ENCODE measurements around the gene LAMA3. TPM values are rescaled to one million over a fixed set of nuclear protein-coding genes. Genes with fewer than 3 reads are reported as not detected.

LAMA3 gene
- total RNA-seq, 1 donor from 2014 or later = 106 TPM

DNA sequence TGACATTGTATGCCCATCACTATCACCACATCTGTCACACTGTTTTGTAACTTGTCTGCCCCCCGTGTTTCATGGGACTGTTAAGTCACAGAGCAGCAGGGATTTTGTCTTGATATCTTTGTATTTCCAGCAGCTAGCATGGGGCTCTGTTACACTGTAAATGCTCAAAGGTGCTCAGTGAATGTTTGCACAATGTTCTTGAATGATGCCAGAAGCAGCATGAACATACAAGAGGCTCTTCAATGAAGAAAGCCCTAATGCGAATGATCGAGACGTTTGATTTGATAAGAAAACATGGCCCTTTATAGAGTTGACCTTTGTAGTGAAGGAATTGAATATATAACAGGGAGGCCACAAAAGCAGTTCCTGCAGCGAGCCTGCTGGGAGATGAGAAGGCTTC, 204.4 kb downstream of the LAMA3 start:
- Histone ChIP-seq H3K36me3 (peaks cover 0 to 28% of the 10 kb centered on the region in 2 donors), H3K4me1 (no peaks in the 10 kb centered on the region), H3K4me3 (no peak overlapping the region), H3K27ac (no peak overlapping the region), H3K27me3 (no peaks in the 10 kb centered on the region), H3K9me3 (no peaks in the 10 kb centered on the region)
- intact Hi-C loops (cut with DNase I) = no loop called here
- no peak for TF ChIP-seq POLR2A (IDR thresholded peaks at IDR 0.05)
- TF ChIP-seq, protein P1, sequence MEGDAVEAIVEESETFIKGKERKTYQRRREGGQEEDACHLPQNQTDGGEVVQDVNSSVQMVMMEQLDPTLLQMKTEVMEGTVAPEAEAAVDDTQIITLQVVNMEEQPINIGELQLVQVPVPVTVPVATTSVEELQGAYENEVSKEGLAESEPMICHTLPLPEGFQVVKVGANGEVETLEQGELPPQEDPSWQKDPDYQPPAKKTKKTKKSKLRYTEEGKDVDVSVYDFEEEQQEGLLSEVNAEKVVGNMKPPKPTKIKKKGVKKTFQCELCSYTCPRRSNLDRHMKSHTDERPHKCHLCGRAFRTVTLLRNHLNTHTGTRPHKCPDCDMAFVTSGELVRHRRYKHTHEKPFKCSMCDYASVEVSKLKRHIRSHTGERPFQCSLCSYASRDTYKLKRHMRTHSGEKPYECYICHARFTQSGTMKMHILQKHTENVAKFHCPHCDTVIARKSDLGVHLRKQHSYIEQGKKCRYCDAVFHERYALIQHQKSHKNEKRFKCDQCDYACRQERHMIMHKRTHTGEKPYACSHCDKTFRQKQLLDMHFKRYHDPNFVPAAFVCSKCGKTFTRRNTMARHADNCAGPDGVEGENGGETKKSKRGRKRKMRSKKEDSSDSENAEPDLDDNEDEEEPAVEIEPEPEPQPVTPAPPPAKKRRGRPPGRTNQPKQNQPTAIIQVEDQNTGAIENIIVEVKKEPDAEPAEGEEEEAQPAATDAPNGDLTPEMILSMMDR (IDR thresholded peaks at IDR 0.05) = no peak
- no peak for TF ChIP-seq POLR2AphosphoS5 (IDR thresholded peaks at IDR 0.05; ENCODE audit: insufficient read depth in 1 of 2, low read depth in 1 of 2)
- peak in 1 of 2 donors; percentile 65 for DNase-seq (ENCODE audit: extremely low spot score in 2 of 2)

DNA sequence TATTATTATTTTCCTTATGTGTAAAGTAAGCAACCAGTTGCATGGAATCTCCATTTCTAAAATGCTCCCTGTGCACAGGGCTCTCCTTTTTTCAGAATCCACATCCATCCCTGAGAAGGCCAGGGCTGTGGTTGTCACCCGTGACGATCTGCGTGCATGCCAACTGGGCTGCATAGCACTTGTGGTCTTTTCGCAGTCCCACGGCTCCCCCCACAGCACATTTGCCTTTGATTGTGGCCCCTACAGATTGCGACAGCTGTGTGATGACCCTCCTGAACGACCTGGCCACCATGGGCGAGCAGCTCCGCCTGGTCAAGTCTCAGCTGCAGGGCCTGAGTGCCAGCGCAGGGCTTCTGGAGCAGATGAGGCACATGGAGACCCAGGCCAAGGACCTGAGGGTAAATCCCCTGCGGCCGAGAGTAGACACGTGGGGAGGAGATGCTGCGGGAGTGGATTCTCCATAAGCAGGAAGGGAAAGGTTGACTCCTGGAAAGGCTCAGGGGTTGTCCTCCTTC, 205.5 kb downstream of the LAMA3 start:
- H3K4me3 ChIP-seq = no peak overlapping the region
- TF ChIP-seq POLR2AphosphoS5 (IDR thresholded peaks at IDR 0.05; ENCODE audit: insufficient read depth in 1 of 2, low read depth in 1 of 2) = no peak
- TF ChIP-seq, protein P1 (IDR thresholded peaks at IDR 0.05) = no peak
- TF ChIP-seq POLR2A (IDR thresholded peaks at IDR 0.05) = no peak
- no peak overlapping the region for H3K27ac ChIP-seq
- H3K27me3 ChIP-seq = no peaks in the 10 kb centered on the region
- H3K4me1 ChIP-seq = no peaks in the 10 kb centered on the region
- peak in 1 of 2 donors; percentile 85 for DNase-seq (ENCODE audit: extremely low spot score in 2 of 2)
- intact Hi-C loops (cut with DNase I) = no loop called here
- H3K36me3 ChIP-seq = peaks cover 0 to 36% of the 10 kb centered on the region in 2 donors
- H3K9me3 ChIP-seq = no peaks in the 10 kb centered on the region

DNA sequence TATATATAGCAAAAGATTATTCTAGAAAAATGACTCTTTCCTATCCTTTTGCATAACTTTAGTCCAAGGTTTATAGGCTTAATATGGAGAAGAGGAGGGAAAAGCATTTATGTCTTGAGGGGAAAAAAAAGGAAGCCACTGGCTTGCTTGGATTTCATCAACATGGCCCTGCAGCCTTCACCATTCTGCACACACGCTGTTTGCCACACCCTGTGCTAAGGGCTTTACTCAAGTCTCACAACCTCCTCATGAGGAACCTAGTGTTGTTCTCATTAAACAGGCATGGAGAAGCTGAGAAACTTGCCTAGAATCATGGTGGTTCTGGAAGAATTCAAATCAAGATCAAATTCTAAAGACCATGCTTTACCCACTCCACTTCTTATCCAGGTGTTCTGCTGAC, 208.0 kb downstream of the LAMA3 start:
- H3K4me1 ChIP-seq = no peaks in the 10 kb centered on the region
- H3K4me3 ChIP-seq = no peak overlapping the region
- TF ChIP-seq, protein P1 (IDR thresholded peaks at IDR 0.05) = no peak
- no peak for TF ChIP-seq POLR2AphosphoS5 (IDR thresholded peaks at IDR 0.05; ENCODE audit: insufficient read depth in 1 of 2, low read depth in 1 of 2)
- TF ChIP-seq POLR2A (IDR thresholded peaks at IDR 0.05) = no peak
- H3K27ac ChIP-seq = no peak overlapping the region
- intact Hi-C loops (cut with DNase I) = no loop called here
- no peaks in the 10 kb centered on the region for H3K9me3 ChIP-seq
- no peak for DNase-seq (ENCODE audit: extremely low spot score in 2 of 2)
- H3K27me3 ChIP-seq = no peaks in the 10 kb centered on the region
- H3K36me3 ChIP-seq = peaks cover 0 to 51% of the 10 kb centered on the region in 2 donors

DNA sequence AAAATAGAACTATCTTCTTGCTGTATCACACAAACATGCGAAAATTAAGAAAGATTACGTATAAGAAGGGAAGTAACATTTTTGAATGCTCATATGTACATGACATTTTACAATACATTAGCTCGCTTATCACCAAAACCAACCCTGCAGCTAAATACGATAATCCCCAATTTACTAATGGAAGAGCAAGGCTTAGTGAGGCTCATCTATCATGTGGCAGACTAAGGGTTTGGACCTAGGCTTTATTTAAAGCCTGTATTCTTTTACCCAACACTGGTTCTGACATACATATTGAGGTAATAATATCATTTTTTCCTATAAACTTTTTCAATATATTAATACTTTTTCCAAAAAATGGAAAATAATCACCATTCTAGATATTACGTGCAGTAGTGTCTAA, 208.5 kb downstream of the LAMA3 start:
- TF ChIP-seq POLR2A (IDR thresholded peaks at IDR 0.05) = no peak
- TF ChIP-seq, protein P1 (IDR thresholded peaks at IDR 0.05) = no peak
- TF ChIP-seq POLR2AphosphoS5 (IDR thresholded peaks at IDR 0.05; ENCODE audit: insufficient read depth in 1 of 2, low read depth in 1 of 2) = no peak

DNA sequence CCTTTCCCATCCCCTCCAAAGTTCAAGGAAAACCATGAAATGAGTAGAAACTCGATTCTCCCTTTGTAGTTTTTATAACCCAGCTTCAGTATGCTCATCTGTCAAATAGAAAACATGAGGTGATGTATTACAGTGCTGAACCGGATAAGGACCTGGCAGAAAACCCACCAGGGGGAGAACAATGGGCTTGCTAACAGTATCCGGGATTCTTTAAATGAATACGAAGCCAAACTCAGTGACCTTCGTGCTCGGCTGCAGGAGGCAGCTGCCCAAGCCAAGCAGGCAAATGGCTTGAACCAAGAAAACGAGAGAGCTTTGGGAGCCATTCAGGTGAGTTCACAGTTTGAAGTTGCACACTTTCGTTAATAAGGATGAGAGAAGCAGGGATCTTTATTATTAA, 211.7 kb downstream of the LAMA3 start:
- H3K36me3 ChIP-seq = peaks cover 0 to 69% of the 10 kb centered on the region in 2 donors

More for the DNA sequence above, 208.5 kb downstream of the LAMA3 start:
- Histone ChIP-seq H3K27ac (no peak overlapping the region), H3K36me3 (peaks cover 0 to 54% of the 10 kb centered on the region in 2 donors), H3K4me1 (no peaks in the 10 kb centered on the region), H3K9me3 (no peaks in the 10 kb centered on the region), H3K4me3 (no peak overlapping the region), H3K27me3 (no peaks in the 10 kb centered on the region)
- intact Hi-C loops (cut with DNase I) = no loop called here
- DNase-seq (ENCODE audit: extremely low spot score in 2 of 2) = no peak

More for the DNA sequence above, 211.7 kb downstream of the LAMA3 start:
- Histone ChIP-seq H3K27me3 (no peaks in the 10 kb centered on the region), H3K4me1 (no peaks in the 10 kb centered on the region), H3K9me3 (no peaks in the 10 kb centered on the region), H3K4me3 (no peak overlapping the region), H3K27ac (no peak overlapping the region)
- intact Hi-C loops (cut with DNase I) = no loop called here
- DNase-seq (ENCODE audit: extremely low spot score in 2 of 2) = peak in 1 of 2 donors; percentile 69
- TF ChIP-seq POLR2A (IDR thresholded peaks at IDR 0.05) (no peak), POLR2AphosphoS5 (IDR thresholded peaks at IDR 0.05; ENCODE audit: insufficient read depth in 1 of 2, low read depth in 1 of 2) (no peak)
- TF ChIP-seq, protein P1 (IDR thresholded peaks at IDR 0.05) = no peak
